ENCODE measurements around the gene COL15A1. TPM values are rescaled to one million over a fixed set of nuclear protein-coding genes. Genes with fewer than 3 reads are reported as not detected.

Gene COL15A1
- total and polyA plus RNA-seq, 2 of the 13 experiments (the other 11 are each of a cell fraction or from before 2014, with no cell fraction given): not detected

- TF ChIP-seq ZNF407 (CRISPR knock-in tag; IDR thresholded peaks at IDR 0.05; ENCODE audit: not compliant biosample characterization): no peak
- TF ChIP-seq AHR (CRISPR knock-in tag; IDR thresholded peaks at IDR 0.05): no peak
- no peak for TF ChIP-seq CHD4 (IDR thresholded peaks at IDR 0.05; ENCODE audit: borderline replicate concordance, low read length)
- TF ChIP-seq SUZ12 (IDR thresholded peaks at IDR 0.05; ENCODE audit: low read depth, low read length): no peak
Observed at GRCh38 chr9:98908897-98909634, 34.6 kb upstream of the COL15A1 start (continued).
